Dermis blood vessel endothelial cell (primary cell): ENCODE results near the gene SEPHS2. TPM values are rescaled to one million over a fixed set of nuclear protein-coding genes. Genes with fewer than 3 reads are reported as not detected.
"Not testable (repeated sequence)": the region's sequence is repeated elsewhere in the genome, so short reads cannot be mapped to it uniquely, and the experiment has no call there.

Source experiments
- DNase-seq: peaks from one replicate; pipeline ENCODE4 v3.0.0; 2010
- total RNA-seq: library from RNA; depleted of rRNA; stranded (reverse); fragments of >200 nt; gene quantifications from 2 replicates; pipeline ENCODE4 v1.2.3, GENCODE V29; 2014

Gene SEPHS2
- total RNA-seq, 1 donor from 2014 or later, result 16.0 TPM

- no peak for DNase-seq
Measured at GRCh38 chr16:30397776-30398660, 47.7 kb downstream of the SEPHS2 start.

GRCh38 chr16:30397056-30397455 is 48.6 kb downstream of the SEPHS2 start:
- no peak for DNase-seq

GRCh38 chr16:30396627-30397026 is 49.0 kb downstream of the SEPHS2 start:
- not testable (repeated sequence) for DNase-seq

GRCh38 chr16:30395992-30396585 is 49.6 kb downstream of the SEPHS2 start:
- no peak for DNase-seq

GRCh38 chr16:30395155-30395991 is 50.3 kb downstream of the SEPHS2 start, which contains the start of gene ZNF48:
TSS of gene ZNF48 (plus strand) at chr16:30395420. CDS start at chr16:30395795, 375 bp downstream.
- peak; percentile 95 for DNase-seq

- DNase-seq, result peak; percentile 48
Measured at GRCh38 chr16:30394592-30395154, 51.0 kb downstream of the SEPHS2 start.

Other genes starting within 250 kb of the SEPHS2 start
- gene SULT1A3, start 246.6 kb downstream of the SEPHS2 start, total RNA-seq, result 2.6 and 7.1 TPM in 2 replicates
- 1.1 and 4.3 TPM in 2 replicates for gene NPIPB13, start 197.4 kb downstream of the SEPHS2 start, total RNA-seq
- 44.4 and 50.4 TPM in 2 replicates for gene CD2BP2, start 90.6 kb downstream of the SEPHS2 start, total RNA-seq
- 37.4 and 57.4 TPM in 2 replicates for gene TBC1D10B, start 75.4 kb downstream of the SEPHS2 start, total RNA-seq
- gene MYL11, start 71.1 kb downstream of the SEPHS2 start, total RNA-seq, result not detected in 2 replicates
- gene SEPTIN1, start 63.3 kb downstream of the SEPHS2 start, total RNA-seq, result not detected in 2 replicates
- 16.5 and 20.1 TPM in 2 replicates for gene ZNF48, start 50.5 kb downstream of the SEPHS2 start, total RNA-seq
- gene ZNF771, start 38.3 kb downstream of the SEPHS2 start, total RNA-seq, result 14.8 and 21.4 TPM in 2 replicates
- 61.3 and 61.9 TPM in 2 replicates for gene DCTPP1, start 15.8 kb downstream of the SEPHS2 start, total RNA-seq
- not detected in 2 replicates for gene ITGAL, start 26.9 kb upstream of the SEPHS2 start, total RNA-seq
- 18.6 and 21.3 TPM in 2 replicates for gene ZNF768, start 80.7 kb upstream of the SEPHS2 start, total RNA-seq
- 8.7 and 9.3 TPM in 2 replicates for gene ZNF747, start 89.0 kb upstream of the SEPHS2 start, total RNA-seq
- gene ZNF764, start 112.5 kb upstream of the SEPHS2 start, total RNA-seq, result 4.4 and 4.8 TPM in 2 replicates
- gene ZNF688, start 125.8 kb upstream of the SEPHS2 start, total RNA-seq, result 10.6 and 10.9 TPM in 2 replicates
- 8.1 and 11.9 TPM in 2 replicates for gene ZNF785, start 139.8 kb upstream of the SEPHS2 start, total RNA-seq
- gene ZNF689, start 164.5 kb upstream of the SEPHS2 start, total RNA-seq, result 5.8 and 6.0 TPM in 2 replicates
- gene PRR14, start 205.1 kb upstream of the SEPHS2 start, total RNA-seq, result 8.0 and 14.4 TPM in 2 replicates
- 20.6 and 20.7 TPM in 2 replicates for gene FBRS, start 212.6 kb upstream of the SEPHS2 start, total RNA-seq